GM19035 (cell line): Measurements from ENCODE around the gene SORL1-AS1.
"Not testable (repeated sequence)": the region's sequence is repeated elsewhere in the genome, so short reads cannot be mapped to it uniquely, and the experiment has no call there.

Source experiments
- ATAC-seq: cut with Tn5 transposase; IDR thresholded peaks from one replicate; pipeline ENCODE4 v1.9.1; 2021; ENCODE audit not compliant: unreplicated experiment

SORL1-AS1 gene

DNA sequence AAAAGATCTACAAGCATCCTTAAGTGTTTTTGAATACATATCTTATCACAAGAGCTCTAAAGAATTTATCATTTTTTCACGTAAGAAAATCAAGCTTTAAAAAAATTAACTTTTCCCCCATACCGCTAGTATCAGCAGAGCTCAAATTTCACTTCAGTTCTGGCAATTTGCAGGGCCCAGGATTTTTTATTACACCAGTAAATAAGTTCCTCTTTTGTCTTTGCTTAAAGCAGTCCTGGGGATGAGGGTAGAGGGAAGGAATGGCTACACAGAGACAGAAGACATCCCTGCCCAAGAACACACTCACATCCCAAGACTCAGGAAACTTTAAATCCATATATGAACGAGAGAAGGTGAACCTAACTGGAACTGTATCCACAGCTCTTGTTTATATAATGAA lies 23.2 kb downstream of the SORL1-AS1 start:
- no peak for ATAC-seq

DNA sequence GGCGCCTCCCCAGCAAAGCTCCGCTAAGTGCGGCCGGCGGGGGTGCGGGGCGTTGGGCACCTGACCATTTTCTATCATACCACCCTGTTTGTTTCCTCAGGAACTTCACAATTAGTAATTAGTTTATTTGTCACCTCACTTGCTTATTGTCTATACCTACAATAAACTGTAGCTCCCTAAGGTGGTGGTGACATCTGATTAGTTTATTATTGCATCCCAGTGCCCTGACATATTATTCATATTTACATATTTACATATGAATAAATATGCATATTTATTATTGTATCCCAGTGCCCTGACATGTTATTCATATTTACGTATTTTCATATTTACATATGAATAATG lies 25.4 kb downstream of the SORL1-AS1 start:
- ATAC-seq: no peak

DNA sequence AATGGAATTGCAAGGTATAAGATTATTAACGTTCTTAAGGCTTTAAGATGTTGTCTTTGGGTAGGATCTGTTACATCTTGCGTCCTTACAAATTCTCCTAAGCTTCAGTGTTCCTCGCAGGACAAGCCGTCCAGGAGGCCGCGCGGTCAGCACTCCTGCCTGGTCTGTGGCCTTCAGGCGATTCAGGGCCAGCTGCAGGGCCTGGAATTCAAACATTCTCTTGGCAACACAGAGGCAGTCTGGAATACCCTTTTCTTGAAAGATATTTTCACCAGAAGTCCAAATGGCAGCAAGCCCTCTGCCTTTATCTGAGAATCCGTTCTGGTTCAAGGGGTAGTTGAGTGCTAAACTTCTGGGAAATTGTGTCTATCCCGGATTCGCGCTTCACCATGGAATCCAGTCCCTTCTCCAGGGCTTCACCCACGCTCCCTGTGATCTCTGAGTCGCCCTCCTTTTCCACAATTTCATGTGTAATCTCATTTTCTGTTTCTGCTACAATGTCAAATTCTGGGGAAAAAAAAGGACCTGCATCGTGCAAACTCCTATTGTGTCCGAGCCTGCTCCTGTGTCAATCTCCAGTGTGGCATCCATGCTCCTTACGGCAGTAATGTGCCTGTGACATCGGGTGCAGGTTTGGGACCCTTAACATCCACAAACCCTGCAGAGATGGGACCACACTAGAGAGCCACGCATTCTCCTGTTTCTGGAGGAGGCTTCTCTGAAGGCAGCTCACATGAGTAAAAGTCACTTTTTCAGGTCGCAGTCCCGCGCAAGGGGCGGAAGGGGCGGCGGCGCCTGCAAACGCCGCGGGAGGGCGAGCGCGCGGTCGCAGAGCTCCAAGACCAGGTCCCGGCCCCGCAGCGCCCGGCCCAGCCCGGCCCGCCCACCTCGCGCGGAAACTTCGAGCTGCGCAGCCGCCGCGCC lies 26.0 kb downstream of the SORL1-AS1 start:
- ATAC-seq: no peak

DNA sequence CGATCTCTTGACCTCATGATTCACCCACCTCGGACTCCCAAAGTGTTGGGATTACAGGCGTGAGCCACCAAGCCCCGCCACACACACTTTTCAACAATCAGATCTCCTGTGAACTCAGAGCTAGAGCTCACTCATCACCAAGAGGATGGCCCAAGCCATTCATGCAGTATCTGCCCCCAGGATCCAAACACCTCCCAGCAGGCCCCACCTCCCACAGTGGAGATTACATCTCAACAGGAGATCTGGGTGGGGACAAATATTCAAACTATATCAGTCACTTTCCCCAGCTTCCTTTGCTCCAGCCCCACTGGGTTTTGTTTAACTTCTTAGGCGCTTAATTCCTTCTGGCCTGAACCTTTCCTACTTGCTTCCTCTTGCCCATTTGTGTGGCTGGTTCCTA lies 26.9 kb downstream of the SORL1-AS1 start:
- ATAC-seq: no peak

DNA sequence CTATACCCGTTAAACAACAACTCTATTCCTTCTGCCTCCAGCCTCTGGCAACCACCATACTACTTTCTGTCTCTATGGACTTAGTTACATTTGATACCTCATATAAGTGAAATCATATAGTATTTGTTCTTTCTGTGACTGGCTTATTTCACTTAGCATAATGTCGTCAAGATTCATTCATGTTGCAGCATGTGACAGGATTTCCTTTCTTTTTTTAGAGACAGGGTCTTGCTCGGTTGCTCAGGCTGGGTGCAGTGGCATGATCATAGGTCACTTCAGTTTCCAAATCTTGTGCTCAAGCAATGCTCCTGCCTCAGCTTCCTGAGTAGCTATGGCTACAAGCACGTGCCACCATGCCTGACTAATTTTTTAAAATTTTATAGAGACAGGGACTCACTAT lies 30.1 kb downstream of the SORL1-AS1 start:
- ATAC-seq: no peak

DNA sequence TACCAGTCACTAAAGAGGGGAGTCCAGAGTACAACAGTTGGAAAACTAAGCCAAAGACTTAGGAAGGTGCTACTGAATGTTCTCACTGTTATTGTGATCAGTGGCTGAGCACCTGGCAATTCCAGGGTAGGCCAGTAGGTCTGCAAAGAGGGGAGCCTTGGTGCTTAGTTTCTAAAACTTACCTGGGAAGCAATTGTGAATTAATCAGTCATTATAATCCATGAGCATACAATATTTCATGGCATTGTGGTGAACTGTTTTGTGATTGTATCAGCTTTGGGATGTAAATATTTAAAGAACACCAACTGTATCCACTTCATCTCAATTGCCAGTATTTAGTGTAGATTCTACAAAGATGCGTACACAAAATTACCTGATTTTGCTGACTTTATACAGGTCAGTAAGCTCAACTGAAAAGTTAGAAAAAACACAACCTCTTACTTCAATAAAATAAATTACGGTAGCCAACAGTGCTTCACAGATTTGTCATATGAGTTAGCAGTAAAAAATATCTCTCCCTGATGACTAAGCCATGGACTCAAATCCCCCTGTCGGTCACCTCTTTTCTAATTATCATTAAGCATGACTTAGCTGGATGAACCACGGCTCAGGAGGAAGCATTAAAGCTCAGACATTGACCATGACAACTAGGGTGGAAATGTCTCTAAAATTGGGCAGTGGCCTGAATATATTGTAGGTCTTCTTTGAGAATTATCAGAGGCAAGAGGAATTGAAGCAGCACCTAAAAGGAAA lies 31.4 kb downstream of the SORL1-AS1 start:
- no peak for ATAC-seq

DNA sequence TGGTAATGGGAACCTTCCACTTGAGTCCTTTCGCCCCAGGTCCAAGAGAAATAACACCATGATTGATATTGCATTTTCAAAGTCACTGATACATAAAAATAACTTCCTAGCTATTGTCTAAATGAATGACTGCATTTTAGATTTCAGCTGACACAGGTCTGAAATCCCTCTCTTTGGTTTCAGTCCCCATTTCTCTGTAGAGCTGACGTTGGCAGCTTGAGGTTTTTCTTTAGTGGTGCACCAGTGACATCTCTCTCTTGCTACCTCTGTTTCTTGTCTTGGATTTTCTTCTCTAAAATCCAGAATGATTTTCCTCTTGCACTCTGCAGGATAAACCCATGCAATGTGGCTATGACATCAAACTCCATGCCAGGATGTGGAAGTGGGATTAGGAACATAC lies 32.4 kb downstream of the SORL1-AS1 start:
- ATAC-seq: no peak

DNA sequence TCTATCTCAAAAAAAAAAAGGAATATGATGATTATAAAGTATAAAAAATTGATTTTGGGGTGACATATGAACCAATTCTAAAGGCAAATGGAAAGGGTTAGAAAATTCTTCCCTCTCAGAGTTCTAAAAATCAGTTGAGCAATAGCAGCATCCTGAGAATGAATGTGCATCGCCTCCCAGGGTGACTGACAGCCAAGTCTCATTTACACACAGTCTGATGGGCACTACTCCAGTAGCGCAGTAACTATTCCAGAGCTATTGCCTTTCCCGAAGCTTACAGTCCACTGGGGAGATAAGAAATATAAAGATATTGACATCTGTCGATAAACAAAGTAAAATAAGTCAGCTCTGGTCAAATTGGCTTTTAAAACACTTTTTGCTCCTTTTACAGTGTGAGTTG lies 32.9 kb downstream of the SORL1-AS1 start:
- no peak for ATAC-seq

DNA sequence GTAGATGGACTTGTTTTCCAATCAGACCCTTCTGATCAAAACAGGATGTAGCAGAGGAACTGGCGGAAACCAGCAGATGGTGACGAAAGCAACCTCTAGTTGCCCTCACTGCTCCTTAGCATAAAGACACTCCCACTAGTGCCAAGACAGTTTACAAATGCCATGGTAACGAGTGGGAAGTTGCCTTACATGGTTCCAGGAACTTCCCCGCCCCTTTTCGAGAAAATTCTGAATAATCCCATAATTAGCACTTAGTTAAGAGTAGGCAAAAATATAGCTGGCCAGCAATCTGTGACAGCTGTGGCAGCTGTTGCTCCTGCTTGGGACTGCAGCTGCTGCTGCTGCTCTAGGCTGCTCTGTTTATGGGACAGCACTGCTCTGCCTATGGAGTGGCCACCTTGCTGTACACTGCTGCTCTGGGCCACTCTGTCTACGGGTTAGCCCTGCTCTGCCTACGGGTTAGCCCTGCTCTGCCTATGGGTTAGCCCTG lies 34.1 kb downstream of the SORL1-AS1 start:
- no peak for ATAC-seq

DNA sequence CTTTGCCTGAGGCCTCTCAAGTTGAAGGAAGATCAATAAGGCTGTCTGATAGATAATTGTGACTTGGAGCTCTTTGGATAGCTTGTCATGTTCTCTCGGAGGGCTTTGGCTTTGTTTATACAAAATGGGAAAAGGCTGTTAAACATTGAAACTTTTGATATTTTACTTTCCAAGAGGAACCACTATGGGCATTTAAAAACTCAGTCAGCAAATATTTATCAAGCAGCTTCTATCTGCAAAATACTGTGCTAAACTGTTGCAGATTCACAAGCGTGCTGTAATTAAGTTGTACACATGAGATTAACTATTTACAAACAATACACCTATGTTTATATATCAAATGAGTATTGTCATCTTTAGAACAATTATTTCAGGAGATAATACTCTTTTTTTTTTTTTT lies 35.2 kb downstream of the SORL1-AS1 start:
- ATAC-seq: no peak

DNA sequence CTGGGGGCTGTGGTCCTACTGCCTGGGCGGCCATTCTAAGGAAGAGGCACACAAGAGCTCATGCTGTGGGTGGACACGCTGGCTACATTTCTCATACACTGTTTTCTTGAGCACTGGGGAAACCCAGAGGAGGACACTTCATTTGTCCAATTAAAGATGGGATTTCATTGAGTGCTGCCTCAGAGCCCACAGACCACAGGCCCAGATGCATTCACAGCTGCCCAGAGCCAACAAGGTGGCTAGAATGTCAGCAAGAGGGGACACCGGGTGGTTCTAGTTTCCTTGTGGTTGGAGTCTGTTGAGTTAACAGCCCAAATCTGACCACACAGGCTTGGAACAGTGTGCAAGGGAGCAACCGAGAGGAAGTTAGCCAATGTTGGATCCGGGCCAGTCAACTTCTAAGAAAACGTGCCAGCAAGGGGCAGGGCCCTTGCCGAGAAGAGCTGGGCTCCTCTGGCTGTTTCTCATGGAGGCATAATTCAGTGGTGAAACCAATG lies 35.7 kb downstream of the SORL1-AS1 start:
- no peak for ATAC-seq

DNA sequence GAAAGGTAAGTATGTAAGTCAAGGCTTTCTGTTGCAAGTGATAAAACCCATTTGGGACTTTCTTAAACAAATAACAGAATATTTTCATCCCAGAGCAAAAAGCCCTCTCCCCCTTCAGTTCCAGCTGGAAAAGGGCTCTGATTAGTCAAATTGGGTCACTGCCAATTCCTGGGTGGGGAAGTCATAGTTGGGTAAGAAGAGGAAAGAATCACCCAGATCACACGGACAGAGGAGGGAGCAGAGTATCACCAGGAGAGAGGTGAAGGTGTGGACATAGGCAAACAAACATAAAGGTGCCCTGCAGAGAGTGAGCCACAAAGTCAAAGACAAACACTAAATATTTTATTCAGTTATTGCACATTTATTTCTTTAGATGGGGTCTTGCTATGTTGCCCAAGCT lies 36.9 kb downstream of the SORL1-AS1 start:
- ATAC-seq: no peak

DNA sequence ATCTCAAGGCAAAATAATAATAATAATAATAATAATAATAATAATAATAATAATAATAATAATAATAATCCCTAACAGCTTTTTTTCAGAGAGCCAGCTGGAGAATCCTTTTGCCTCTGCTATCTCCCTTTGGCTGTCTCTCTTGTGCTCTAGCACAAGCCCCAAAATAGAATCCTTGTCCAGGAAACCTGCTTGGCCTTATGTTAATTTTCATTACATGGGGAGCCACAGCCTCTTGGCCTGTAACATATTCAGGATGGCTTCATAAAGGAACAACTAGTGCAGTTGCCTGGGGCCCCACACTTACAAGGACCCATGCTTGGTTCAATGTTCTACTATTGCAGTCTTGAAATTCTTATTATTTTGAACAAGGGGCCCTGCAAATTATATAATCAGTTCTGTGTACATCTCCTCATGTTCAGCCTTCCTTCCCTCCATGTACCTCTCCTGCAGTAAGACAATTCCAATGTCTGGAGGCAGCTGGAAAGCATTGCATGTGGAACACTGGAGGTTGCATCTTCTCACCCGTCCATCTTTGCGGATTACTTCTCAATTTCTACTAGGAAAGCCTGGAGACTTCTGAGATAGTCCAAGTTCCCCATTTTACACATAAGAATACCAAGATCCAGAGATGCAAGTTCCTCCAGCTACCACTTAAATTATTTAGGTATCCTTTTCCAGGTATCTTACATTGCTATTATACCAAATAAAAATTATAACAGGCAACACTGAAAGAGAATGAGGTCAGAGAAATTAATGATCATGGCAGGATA lies 38.4 kb downstream of the SORL1-AS1 start:
- ATAC-seq: no peak

DNA sequence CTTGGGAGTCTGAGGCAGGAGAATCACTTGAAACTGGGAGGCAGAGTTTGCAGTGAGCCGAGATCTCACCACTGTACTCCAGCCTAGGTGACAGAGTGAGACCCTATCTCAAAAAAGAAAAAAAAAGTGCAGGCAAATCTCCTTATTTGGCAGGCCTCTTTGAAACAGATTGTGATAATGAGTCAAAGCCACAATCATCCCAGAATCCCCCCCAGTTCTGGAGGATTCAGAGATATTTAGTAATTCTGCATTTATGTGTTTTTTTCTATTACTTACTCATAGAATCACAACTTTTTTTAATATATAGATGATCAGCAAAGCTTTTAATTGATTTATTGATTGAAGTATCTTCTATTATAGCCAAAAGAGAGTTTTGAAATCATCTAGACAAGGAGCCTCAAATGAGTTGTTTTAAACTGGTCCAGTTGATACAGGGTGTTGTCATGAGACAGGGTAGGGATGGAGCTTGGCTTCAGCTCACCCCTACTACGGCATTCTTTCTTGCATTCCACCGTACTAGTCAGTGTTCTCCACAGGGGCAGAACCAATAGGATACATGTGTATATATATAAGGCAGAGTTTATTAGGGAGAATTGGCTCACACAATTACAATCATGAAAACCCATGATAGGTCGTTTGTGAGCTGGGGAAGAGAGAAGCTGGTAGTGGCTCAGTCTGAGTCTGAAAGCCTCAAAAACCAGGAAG lies 39.9 kb downstream of the SORL1-AS1 start:
- no peak for ATAC-seq

DNA sequence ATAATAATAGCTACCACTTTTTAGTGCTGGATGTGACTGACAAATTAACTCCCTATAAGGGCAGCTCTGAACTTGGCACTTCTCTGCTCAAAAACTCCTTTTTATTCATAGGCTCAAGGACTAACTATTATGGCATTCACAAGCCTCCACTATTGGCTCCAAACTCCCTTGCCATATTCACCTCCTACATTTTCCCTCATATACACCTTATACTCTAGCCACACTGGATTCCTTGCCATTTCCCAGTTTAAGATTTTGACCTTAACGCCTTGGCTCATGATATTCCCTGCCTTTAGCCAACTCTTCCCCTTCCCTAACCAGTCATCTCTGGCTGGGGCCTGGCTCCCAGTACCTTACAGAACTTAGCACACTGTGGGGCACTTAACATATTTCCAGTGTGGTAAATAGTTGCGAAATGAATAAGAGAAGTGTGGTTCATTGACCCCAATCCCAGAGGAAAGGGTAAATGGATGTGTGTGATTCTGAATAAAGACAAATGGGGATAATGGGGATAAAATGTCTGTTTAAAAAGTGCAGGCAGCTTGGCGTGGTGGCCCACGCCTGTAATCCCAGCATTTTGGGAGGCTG lies 40.7 kb downstream of the SORL1-AS1 start:
- ATAC-seq: no peak

DNA sequence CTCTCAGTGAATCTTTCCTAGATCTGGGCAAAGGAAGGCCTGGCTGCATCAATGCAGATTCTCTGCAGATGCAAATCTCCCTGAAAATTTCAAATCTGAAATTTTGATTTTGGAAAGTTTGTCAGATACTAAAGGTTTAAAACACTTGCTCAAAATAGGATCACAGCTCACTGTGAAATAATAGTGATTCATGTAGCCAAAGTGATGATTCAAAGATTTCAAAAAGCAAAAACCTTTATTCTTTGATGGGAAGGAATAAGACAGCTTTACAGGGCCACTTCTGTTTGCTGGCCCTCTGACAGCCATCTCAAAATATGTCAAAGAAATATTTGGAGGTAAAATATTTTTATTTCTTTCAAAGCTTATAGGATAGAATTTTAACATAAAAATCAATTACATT lies 41.4 kb downstream of the SORL1-AS1 start:
- not testable (repeated sequence) for ATAC-seq

DNA sequence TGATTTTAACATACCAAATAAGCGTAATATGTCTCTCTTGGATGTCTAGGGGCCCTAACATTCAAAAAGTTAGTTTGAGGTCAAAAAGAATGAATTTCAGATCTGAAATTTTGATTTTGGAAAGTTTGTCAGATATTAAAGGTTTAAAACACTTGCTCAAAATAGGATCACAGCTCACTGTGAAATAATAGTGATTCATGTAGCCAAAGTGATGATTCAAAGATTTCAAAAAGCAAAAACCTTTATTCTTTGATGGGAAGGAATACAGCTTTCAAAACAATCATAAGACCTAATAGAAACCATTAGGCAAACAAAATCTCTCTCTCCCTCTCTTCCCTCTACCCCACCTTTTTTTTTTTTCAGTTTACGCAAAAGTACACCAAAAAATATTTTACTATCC lies 42.7 kb downstream of the SORL1-AS1 start:
- ATAC-seq: not testable (repeated sequence)

DNA sequence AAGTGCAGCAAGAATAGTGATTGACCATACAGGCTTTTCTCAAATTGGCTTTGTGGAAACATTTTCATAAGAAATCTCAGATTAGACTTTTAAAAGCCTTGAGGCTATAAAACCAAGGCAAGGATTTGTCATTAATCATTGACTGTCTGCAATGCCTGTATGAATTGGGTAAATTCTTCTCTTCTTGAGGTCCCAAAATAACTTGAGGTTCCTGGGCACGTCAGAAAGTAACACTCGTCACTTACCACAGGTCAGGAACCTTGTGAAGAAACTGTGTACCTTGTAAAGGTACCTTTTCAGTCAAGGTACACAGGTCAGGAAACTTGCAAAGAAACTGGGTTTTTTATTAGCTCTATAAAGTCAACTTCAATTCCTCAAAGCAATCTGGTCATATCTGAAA lies 43.9 kb downstream of the SORL1-AS1 start:
- ATAC-seq: no peak

DNA sequence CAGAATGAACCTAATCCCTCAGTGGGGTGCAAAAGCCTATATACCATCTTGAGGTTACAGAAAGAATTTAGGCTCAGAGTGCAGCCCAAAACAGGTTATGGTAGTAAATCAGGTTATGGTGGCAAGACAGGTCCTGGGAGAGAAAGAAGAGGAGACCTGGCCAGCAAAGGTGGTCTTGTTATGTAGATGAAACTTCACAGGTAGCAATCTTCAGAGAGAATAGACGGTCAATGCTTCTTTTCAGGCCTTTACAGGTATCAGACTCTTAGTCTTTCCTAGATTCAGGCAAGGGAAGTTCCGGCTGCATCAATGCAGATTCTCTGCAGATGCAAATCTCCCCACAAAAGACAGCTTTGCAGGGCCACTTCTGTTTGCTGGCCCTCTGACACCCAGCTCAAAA lies 46.5 kb downstream of the SORL1-AS1 start:
- no peak for ATAC-seq

DNA sequence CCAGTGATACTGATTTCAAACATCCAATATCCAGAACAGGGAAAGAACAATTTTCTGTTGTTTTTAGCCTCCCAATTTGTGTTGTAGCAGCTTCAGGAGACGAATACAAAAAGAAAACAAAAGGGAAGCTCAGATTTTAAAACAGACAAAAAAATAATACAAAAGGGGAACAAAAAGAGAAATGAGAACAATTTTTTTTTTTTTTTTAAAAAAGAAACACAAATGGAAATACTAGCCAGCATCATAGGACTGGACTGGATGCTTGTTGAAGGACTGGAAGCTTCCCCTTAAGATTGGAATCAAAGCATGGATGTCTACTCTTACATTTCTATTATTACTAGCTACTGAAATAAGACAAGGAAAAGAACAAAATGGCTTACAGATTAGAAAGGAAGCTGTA lies 47.1 kb downstream of the SORL1-AS1 start:
- ATAC-seq: no peak
